GM19438 (cell line): Measurements from ENCODE around the gene VWA3B.
"Not testable (repeated sequence)": the region's sequence is repeated elsewhere in the genome, so short reads cannot be mapped to it uniquely, and the experiment has no call there.

Experiments used
- ATAC-seq: cut with Tn5 transposase; IDR thresholded peaks from one replicate; pipeline ENCODE4 v1.9.1; 2021; ENCODE audit warnings: low read depth; ENCODE audit not compliant: unreplicated experiment

VWA3B gene

GRCh38 chr2:98130073-98130472 is 43.1 kb downstream of the VWA3B start:
- ATAC-seq = not testable (repeated sequence)

- ATAC-seq = no peak
Measured at GRCh38 chr2:98134172-98135005, 47.4 kb downstream of the VWA3B start.

GRCh38 chr2:98137196-98137595 is 50.2 kb downstream of the VWA3B start:
- no peak for ATAC-seq

- ATAC-seq = not testable (repeated sequence)
Measured at GRCh38 chr2:98138978-98139377, 52.0 kb downstream of the VWA3B start.

- no peak for ATAC-seq
Measured at GRCh38 chr2:98140210-98140609, 53.2 kb downstream of the VWA3B start.

GRCh38 chr2:98142106-98142791 is 55.3 kb downstream of the VWA3B start:
- ATAC-seq = no peak

GRCh38 chr2:98145070-98145469 is 58.1 kb downstream of the VWA3B start:
- no peak for ATAC-seq

- not testable (repeated sequence) for ATAC-seq
Measured at GRCh38 chr2:98147900-98148299, 60.9 kb downstream of the VWA3B start.

- ATAC-seq = no peak
Measured at GRCh38 chr2:98148595-98149332, 61.8 kb downstream of the VWA3B start.

- ATAC-seq = no peak
Measured at GRCh38 chr2:98149333-98149697, 62.3 kb downstream of the VWA3B start.

- no peak for ATAC-seq
Measured at GRCh38 chr2:98153481-98153880, 66.5 kb downstream of the VWA3B start.

GRCh38 chr2:98155291-98155690 is 68.3 kb downstream of the VWA3B start:
- ATAC-seq = no peak

GRCh38 chr2:98155716-98156115 is 68.7 kb downstream of the VWA3B start:
- no peak for ATAC-seq

GRCh38 chr2:98156304-98156703 is 69.3 kb downstream of the VWA3B start:
- ATAC-seq = no peak

GRCh38 chr2:98157557-98157956 is 70.6 kb downstream of the VWA3B start:
- ATAC-seq = no peak

GRCh38 chr2:98158305-98158704 is 71.3 kb downstream of the VWA3B start:
- no peak for ATAC-seq

- ATAC-seq = no peak
Measured at GRCh38 chr2:98160554-98160953, 73.6 kb downstream of the VWA3B start.

GRCh38 chr2:98161186-98161585 is 74.2 kb downstream of the VWA3B start:
- no peak for ATAC-seq

GRCh38 chr2:98164256-98164655 is 77.3 kb downstream of the VWA3B start:
- no peak for ATAC-seq

- no peak for ATAC-seq
Measured at GRCh38 chr2:98165516-98166071, 78.6 kb downstream of the VWA3B start.

- no peak for ATAC-seq
Measured at GRCh38 chr2:98167916-98168315, 80.9 kb downstream of the VWA3B start.
